Fibroblast of the aortic adventitia (primary cell): Measurements from ENCODE around the gene NHS. TPM values are rescaled to one million over a fixed set of nuclear protein-coding genes. Genes with fewer than 3 reads are reported as not detected.

Experiments used
- DNase-seq: peaks from one replicate; pipeline ENCODE4 v3.0.0-alpha.2; 2010; ENCODE audit warnings: low read depth
- H3K4me3 ChIP-seq: 2 replicates; pipeline ENCODE4 v1.5.1; 2011; ENCODE audit warnings: low read depth, mild to moderate bottlenecking, control low read depth, low read length, moderate library complexity
- total RNA-seq: library from RNA; depleted of rRNA; stranded (reverse); fragments of >200 nt; gene quantifications from 2 replicates; pipeline ENCODE4 v1.2.3, GENCODE V29; 2012; ENCODE audit warnings: low replicate concordance
- TF ChIP-seq, protein P1 (sequence below): IDR thresholded peaks from 2 replicates; pipeline ENCODE4 v1.5.1; 2011; ENCODE audit warnings: mild to moderate bottlenecking, low read length, control low read depth, inconsistent platforms; ENCODE audit not compliant: insufficient read depth

NHS gene
- total RNA-seq, 1 donor: 11.6 TPM

DNA sequence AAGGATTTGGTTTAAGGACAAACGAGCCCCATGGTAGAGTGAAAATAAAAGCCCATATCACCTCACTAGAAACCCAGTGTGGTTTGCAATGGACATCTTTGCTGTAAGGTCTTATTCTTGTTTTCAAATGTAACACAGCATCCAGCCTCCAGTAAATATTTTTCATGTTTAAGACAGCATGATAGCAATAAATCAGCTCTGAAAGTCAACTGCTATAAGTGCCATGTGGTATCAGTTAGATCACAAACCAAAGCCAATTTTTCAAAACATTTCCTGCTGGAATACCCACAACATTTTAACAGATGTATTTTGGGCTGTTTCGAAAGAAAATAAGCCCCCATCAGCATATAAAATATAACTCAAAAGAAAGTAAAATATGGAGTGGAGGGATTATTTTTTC, 338.3 kb downstream of the NHS start:
- TF ChIP-seq, protein P1, sequence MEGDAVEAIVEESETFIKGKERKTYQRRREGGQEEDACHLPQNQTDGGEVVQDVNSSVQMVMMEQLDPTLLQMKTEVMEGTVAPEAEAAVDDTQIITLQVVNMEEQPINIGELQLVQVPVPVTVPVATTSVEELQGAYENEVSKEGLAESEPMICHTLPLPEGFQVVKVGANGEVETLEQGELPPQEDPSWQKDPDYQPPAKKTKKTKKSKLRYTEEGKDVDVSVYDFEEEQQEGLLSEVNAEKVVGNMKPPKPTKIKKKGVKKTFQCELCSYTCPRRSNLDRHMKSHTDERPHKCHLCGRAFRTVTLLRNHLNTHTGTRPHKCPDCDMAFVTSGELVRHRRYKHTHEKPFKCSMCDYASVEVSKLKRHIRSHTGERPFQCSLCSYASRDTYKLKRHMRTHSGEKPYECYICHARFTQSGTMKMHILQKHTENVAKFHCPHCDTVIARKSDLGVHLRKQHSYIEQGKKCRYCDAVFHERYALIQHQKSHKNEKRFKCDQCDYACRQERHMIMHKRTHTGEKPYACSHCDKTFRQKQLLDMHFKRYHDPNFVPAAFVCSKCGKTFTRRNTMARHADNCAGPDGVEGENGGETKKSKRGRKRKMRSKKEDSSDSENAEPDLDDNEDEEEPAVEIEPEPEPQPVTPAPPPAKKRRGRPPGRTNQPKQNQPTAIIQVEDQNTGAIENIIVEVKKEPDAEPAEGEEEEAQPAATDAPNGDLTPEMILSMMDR: no peak
- DNase-seq: no peak
- H3K4me3 ChIP-seq: no peak overlapping the region

- no peak for DNase-seq
- no peak overlapping the region for H3K4me3 ChIP-seq
- TF ChIP-seq, protein P1: no peak
Measured at GRCh38 chrX:17718649-17719165, 343.7 kb downstream of the NHS start.

- TF ChIP-seq, protein P1: no peak
- DNase-seq: no peak
- no peak overlapping the region for H3K4me3 ChIP-seq
Measured at GRCh38 chrX:17719711-17720110, 344.7 kb downstream of the NHS start.

- DNase-seq: no peak
- no peak overlapping the region for H3K4me3 ChIP-seq
- TF ChIP-seq, protein P1: no peak
Measured at GRCh38 chrX:17721715-17722114, 346.7 kb downstream of the NHS start.

- TF ChIP-seq, protein P1: no peak
- DNase-seq: no peak
Measured at GRCh38 chrX:17725181-17725580, 350.2 kb downstream of the NHS start.

DNA sequence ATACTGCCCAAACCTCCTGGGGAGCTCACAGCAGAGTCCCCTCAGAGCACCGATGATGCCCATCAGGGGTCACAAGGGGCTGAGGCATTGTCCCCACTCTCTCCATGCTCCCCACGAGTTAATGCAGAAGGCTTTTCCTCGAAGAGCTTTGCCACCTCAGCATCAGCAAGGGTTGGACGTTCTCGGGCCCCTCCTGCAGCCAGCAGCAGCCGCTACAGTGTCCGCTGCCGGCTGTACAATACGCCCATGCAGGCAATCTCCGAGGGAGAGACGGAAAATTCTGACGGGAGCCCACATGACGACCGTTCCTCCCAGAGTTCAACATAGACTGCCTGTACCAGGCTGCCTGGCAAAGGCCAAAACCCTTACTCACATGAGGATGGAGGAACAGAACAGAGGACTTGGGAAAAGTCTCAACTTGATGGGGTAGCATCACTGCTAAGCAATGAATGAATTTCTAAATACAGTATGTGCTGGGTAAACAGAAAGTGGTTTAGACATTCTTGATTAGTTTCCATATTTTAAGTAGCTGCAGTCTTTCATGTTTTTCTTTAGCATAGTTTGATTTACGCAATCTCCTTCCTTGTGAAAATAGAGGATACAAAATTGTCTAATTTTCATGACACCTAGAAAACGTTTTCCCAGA, 357.3 kb downstream of the NHS start:
- DNase-seq: no peak
- no peak overlapping the region for H3K4me3 ChIP-seq
- TF ChIP-seq, protein P1: no peak

More at GRCh38 chrX:17725181-17725580, 350.2 kb downstream of the NHS start:
- H3K4me3 ChIP-seq: no peak overlapping the region

- H3K4me3 ChIP-seq: no peak overlapping the region
- TF ChIP-seq, protein P1: no peak
- no peak for DNase-seq
Measured at GRCh38 chrX:17735406-17735805, 360.4 kb downstream of the NHS start.
